ENCODE data around the gene ALDOB. TPM values are rescaled to one million over a fixed set of nuclear protein-coding genes. Genes with fewer than 3 reads are reported as not detected.

ALDOB gene
- total RNA-seq, 1 experiment from 2014 or later: not detected

DNA sequence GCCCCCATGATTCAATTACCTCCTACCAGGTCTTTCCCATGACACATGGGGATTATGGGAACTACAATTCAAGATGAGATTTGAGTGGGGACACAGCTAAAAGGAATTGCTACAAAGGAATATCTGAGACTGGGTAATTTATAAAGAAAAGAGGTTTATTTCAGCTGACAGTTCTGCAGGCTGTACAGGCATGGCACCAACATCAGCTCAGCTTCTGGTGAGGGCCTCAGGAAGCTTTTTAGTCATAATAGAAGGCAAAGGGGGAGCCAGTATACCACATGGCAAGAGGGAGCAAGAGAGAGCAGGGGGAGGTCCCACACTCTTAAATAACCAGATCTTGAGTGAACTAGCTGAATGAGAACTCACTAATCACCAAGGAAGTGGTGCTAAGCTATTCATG lies 11.2 kb upstream of the ALDOB start:
- no peaks in the 10 kb centered on the region for H3K27me3 ChIP-seq (ENCODE audit: control insufficient read depth, insufficient read depth, low read length)
- DNase-seq: no peak
- no peak overlapping the region for H3K4me3 ChIP-seq (ENCODE audit: insufficient read depth, low read depth, low read length)
- no peaks in the 10 kb centered on the region for H3K36me3 ChIP-seq (replicated peaks; ENCODE audit: control insufficient read depth, insufficient read depth, low read length)

DNA sequence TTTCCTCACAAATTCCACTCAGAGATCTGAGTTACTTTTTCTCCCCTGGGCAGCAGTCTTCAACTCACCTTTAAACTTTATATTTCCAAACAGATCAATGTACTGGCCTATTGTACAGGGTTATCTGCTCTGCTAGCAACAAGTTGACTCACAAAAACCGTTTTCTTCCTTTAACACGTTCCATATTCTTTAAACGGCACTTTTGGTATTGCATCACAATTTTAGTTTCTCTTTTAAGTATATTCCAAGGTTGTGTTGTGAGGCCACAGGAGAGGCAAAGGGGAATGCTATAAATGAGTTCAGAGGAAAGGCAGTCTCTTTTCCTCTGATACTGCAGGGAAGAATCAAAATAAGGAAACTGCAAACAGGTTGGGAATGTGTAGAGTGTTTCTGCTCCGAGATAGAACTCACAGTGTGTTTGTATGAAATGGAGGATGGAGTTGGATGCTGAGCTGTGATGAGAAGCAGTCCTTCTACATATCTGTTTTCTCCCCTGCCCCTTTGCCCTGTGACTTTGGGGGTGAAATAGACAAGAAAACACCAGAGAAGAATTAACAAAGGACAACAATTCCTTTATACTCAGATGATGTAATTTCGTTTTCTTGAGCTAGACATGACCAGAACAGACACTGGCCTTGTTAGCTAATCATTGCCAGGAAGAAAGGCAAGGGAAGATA lies 9.9 kb upstream of the ALDOB start:
- no peak for DNase-seq
- Histone ChIP-seq H3K27me3 (ENCODE audit: control insufficient read depth, insufficient read depth, low read length) (no peaks in the 10 kb centered on the region), H3K36me3 (replicated peaks; ENCODE audit: control insufficient read depth, insufficient read depth, low read length) (no peaks in the 10 kb centered on the region), H3K4me3 (ENCODE audit: insufficient read depth, low read depth, low read length) (no peak overlapping the region)

DNA sequence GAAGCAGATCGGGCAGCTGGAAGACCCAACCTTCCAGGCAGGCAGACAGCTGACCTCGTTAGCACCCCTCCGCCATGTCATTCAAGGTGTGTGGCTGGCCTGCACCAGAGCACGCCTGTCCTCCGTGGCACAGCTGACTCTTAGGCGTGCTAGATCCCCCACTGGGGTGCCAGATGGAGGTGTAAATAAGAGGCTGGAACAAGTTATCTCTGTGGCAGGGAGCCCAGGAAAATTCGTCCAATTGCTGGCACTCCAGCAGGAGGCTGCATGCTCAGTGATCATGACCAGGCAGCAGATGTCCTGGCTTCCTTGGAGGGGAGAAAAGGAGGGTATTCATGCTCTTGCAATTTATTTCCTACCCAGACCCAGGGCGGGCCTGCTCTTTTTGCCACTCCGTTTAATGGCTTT lies 7.8 kb upstream of the ALDOB start:
- no peaks in the 10 kb centered on the region for H3K27me3 ChIP-seq (ENCODE audit: control insufficient read depth, insufficient read depth, low read length)
- peak; percentile 9 for DNase-seq
- no peaks in the 10 kb centered on the region for H3K36me3 ChIP-seq (replicated peaks; ENCODE audit: control insufficient read depth, insufficient read depth, low read length)
- H3K4me3 ChIP-seq (ENCODE audit: insufficient read depth, low read depth, low read length): no peak overlapping the region

DNA sequence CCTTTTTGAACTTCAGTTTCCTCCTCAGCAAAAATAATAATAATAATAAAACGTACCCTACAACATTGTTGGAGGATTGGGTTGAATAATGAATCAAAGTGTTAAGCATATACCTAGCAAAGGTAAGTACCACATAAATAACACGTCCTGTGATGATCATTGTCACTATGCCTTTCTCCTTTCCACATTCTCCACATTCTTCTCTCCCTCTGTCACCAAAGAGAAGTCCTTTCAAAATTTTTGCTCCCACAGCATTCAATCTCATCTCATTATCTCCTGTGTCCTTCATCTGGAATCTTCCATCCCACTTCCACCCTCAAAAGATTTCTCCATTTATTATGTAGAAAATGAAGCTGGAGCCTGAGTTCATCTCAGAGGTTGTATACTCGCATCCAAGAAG lies 7.2 kb upstream of the ALDOB start:
- no peak for DNase-seq
- no peak overlapping the region for H3K4me3 ChIP-seq (ENCODE audit: insufficient read depth, low read depth, low read length)
- no peaks in the 10 kb centered on the region for H3K36me3 ChIP-seq (replicated peaks; ENCODE audit: control insufficient read depth, insufficient read depth, low read length)
- no peaks in the 10 kb centered on the region for H3K27me3 ChIP-seq (ENCODE audit: control insufficient read depth, insufficient read depth, low read length)

DNA sequence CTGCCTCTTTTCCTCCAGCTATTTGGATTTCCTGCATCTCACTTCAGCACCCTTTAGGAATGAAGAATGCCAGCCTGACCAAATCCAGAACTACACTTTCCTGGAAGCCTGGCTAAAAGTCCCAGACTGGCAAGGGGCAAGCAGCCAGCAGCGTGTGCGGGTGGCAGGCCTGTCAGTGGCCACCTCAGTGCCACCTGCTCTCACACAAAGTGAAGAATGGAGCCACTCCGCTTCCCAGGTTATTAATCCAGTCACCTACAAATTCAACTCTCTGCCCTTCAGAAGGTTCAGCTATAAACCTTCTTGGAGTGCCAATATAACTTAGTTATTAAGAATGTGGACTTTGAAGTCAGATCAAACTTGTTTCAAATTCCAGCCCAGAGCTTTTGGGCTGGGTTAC lies 6.7 kb upstream of the ALDOB start:
- DNase-seq: no peak
- no peaks in the 10 kb centered on the region for H3K27me3 ChIP-seq (ENCODE audit: control insufficient read depth, insufficient read depth, low read length)
- H3K4me3 ChIP-seq (ENCODE audit: insufficient read depth, low read depth, low read length): no peak overlapping the region
- no peaks in the 10 kb centered on the region for H3K36me3 ChIP-seq (replicated peaks; ENCODE audit: control insufficient read depth, insufficient read depth, low read length)

DNA sequence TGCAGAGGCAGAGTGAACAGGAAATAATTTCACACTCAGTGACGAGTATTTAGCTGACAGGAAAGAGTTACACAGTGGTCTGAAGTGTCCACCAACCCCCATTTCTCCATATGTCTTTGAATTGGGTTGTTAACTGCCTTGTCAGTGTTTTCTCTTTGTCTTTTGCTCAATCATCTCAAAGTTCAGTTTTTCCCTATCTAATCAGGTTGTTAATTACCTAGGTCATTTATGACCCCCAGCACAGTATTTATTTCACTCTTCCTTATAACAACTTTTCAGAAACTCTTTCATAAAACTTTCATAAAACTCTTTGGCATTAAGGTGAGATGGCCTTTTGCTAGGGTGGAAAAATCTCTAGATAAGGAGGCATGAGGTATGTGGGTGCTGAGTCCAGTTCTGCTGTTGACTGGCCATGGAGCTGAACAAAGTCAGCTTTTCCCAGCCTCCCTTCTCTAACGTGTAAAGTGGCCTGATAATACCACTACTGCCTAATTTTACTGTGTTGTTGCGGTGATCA lies 5.2 kb upstream of the ALDOB start:
- no peaks in the 10 kb centered on the region for H3K27me3 ChIP-seq (ENCODE audit: control insufficient read depth, insufficient read depth, low read length)
- H3K36me3 ChIP-seq (replicated peaks; ENCODE audit: control insufficient read depth, insufficient read depth, low read length): no peaks in the 10 kb centered on the region
- no peak for DNase-seq
- H3K4me3 ChIP-seq (ENCODE audit: insufficient read depth, low read depth, low read length): no peak overlapping the region

DNA sequence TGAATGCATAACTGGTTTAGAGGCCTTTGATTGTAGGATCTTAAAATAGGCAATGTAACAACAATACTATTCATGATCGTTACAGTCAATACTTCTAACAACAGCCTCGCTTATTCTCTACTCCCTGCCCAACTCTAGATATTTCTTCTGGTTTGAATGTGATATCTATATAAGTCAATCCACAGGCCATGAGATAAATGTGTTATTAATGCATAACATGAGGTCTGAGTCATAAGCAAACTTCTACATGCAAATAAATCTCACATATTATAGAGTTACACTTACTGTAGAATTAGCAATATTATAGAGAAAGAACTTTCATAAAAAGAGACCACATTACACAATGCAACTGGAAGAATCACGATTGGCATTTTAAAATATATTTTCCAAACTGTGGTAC lies 2.9 kb upstream of the ALDOB start:
- DNase-seq: no peak
- H3K27me3 ChIP-seq (ENCODE audit: control insufficient read depth, insufficient read depth, low read length): no peaks in the 10 kb centered on the region
- no peaks in the 10 kb centered on the region for H3K36me3 ChIP-seq (replicated peaks; ENCODE audit: control insufficient read depth, insufficient read depth, low read length)
- no peak overlapping the region for H3K4me3 ChIP-seq (ENCODE audit: insufficient read depth, low read depth, low read length)

DNA sequence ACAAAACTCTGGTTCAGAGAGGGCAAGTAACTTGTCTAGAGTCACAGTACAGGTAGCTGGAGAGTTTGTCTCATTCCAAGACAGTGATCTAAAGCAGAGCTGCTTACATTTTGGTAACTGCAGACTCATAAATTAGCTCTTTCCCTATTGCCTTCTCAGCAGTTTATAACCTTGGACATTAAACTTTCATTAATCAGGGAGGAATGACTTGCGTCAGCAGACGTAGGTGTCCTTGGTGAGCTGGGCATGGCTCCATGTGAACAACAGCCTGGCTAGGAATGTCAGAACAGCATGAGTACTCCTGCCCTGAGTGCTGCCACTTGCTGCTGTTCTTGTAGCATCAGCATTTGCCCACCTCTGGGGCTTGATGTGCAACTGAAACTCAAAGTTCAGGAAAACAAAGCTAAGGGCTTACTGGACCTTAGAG lies 2.2 kb upstream of the ALDOB start:
- H3K27me3 ChIP-seq (ENCODE audit: control insufficient read depth, insufficient read depth, low read length): no peaks in the 10 kb centered on the region

DNA sequence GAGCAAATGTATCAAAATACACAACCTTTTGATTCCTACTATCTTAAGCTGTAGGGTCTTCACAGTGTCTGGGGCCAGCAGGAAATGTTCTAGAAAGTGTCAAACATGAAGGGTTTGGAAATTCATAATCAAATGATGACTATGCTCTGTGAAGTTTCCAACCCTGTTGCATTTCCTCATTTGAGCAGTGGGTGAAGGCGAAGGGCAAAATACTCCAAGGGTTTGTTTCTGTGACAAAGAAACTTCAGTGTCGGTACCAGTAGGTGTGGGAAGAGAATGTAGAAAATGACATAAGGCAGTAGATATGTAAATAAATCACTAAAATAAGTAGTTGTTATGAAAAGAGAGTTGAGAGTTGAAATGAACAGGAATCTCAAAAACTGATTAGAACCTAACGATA lies 576 bp downstream of the ALDOB start:
- Histone ChIP-seq H3K4me3 (ENCODE audit: insufficient read depth, low read depth, low read length) (no peak overlapping the region), H3K27me3 (ENCODE audit: control insufficient read depth, insufficient read depth, low read length) (no peaks in the 10 kb centered on the region), H3K36me3 (replicated peaks; ENCODE audit: control insufficient read depth, insufficient read depth, low read length) (no peaks in the 10 kb centered on the region)
- no peak for DNase-seq

More for the DNA sequence above, 2.2 kb upstream of the ALDOB start:
- H3K4me3 ChIP-seq (ENCODE audit: insufficient read depth, low read depth, low read length): no peak overlapping the region
- H3K36me3 ChIP-seq (replicated peaks; ENCODE audit: control insufficient read depth, insufficient read depth, low read length): no peaks in the 10 kb centered on the region
- no peak for DNase-seq

DNA sequence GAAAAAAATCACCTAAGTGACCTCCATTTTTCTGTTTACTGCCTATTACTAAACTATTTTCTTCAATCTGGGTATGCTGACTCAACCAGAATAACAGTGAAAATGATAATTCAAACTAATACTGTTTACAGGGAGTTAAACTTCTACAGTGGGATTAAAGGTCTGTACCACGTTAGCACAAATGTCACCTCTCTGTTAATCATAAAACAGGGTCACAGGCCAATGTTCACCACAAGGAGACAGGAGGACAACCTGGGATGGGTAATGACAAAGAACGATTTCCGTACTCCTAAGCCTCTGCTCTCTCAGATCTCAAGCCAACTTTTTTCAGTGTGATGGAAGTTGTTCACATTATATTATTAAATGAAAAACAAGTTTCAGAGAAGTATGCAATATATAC lies 2.3 kb downstream of the ALDOB start:
- no peak for DNase-seq
- Histone ChIP-seq H3K4me3 (ENCODE audit: insufficient read depth, low read depth, low read length) (no peak overlapping the region), H3K27me3 (ENCODE audit: control insufficient read depth, insufficient read depth, low read length) (no peaks in the 10 kb centered on the region), H3K36me3 (replicated peaks; ENCODE audit: control insufficient read depth, insufficient read depth, low read length) (no peaks in the 10 kb centered on the region)

DNA sequence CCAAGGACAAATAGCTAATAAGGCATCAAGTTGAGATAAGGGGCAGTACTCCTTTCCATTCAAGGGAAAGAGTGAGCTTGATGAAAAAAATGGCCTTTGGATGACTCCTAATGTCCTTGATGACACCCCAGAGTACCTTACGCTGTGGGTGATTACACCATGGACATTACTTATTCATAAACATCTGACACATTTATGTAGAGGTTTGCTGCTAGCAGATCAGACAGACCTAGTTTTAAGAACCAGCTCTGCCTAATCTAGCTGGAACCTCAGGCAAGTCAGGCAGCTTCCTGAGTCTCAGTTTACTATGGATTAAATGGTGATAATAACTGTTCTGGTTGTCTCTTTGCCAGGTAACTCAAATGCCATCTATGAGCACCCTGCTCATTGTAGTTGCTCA lies 2.8 kb downstream of the ALDOB start:
- no peaks in the 10 kb centered on the region for H3K36me3 ChIP-seq (replicated peaks; ENCODE audit: control insufficient read depth, insufficient read depth, low read length)
- H3K27me3 ChIP-seq (ENCODE audit: control insufficient read depth, insufficient read depth, low read length): no peaks in the 10 kb centered on the region
- H3K4me3 ChIP-seq (ENCODE audit: insufficient read depth, low read depth, low read length): no peak overlapping the region
- DNase-seq: no peak

DNA sequence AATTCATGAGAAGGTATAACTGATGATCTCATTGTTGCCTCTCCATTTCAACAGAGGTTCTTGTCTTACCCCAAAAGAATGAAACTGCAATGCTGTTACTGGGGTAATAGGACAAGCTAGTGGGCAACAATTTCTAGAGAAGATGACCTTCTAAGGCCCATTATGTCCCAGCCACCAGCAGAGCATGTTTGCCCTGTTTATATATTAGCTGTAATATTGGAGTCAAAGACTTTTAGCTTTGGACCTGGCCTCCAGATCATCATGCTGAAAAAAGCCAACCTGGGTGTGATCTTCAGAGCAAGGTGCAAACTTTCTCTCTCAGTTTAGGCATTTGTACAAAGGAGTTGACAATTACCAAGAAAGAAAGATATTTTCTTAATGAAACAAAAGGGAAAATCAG lies 3.4 kb downstream of the ALDOB start:
- Histone ChIP-seq H3K27me3 (ENCODE audit: control insufficient read depth, insufficient read depth, low read length) (no peaks in the 10 kb centered on the region), H3K36me3 (replicated peaks; ENCODE audit: control insufficient read depth, insufficient read depth, low read length) (no peaks in the 10 kb centered on the region), H3K4me3 (ENCODE audit: insufficient read depth, low read depth, low read length) (no peak overlapping the region)
- DNase-seq: no peak

DNA sequence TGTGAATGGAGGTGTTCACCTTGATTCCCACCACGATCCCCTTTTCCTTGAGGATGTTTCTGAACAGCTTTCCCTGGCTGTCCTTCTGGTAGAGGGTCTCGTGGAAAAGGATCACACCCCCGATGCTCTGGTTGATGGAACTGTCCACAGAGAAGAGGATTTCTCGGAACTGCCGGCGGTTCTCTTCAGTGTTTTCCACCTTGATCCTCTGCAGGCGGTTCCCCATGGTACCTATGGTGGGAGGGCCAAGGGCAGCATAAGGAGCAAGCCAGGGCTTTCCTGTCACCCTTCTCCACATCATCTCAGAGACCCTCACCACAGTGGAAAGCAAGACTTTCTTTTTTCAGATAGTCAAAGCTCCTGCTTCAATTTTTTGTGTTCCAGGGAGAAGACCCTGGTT lies 5.8 kb downstream of the ALDOB start:
- no peaks in the 10 kb centered on the region for H3K36me3 ChIP-seq (replicated peaks; ENCODE audit: control insufficient read depth, insufficient read depth, low read length)

DNA sequence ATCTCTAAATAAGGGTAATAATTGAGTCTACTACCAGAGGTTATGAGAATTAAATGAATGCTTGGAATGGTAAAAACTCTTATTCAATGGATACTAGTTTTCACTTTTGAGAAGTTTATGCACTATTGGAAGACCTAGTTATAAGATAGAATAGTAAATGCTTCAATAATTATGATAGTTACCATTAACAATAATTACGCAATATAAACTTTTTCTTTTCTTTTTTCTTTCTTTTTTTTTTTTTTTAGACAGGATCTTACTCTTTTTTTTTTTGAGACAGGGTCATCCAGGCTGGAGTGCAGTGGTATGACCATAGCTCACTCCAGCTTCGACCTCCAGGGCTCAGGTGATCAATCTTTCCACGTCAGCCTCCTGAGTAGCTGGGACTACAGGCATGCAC lies 6.7 kb downstream of the ALDOB start:
- H3K27me3 ChIP-seq (ENCODE audit: control insufficient read depth, insufficient read depth, low read length): no peaks in the 10 kb centered on the region
- H3K4me3 ChIP-seq (ENCODE audit: insufficient read depth, low read depth, low read length): no peak overlapping the region
- no peaks in the 10 kb centered on the region for H3K36me3 ChIP-seq (replicated peaks; ENCODE audit: control insufficient read depth, insufficient read depth, low read length)
- no peak for DNase-seq

More for the DNA sequence above, 5.8 kb downstream of the ALDOB start:
- DNase-seq: no peak
- no peak overlapping the region for H3K4me3 ChIP-seq (ENCODE audit: insufficient read depth, low read depth, low read length)
- no peaks in the 10 kb centered on the region for H3K27me3 ChIP-seq (ENCODE audit: control insufficient read depth, insufficient read depth, low read length)

DNA sequence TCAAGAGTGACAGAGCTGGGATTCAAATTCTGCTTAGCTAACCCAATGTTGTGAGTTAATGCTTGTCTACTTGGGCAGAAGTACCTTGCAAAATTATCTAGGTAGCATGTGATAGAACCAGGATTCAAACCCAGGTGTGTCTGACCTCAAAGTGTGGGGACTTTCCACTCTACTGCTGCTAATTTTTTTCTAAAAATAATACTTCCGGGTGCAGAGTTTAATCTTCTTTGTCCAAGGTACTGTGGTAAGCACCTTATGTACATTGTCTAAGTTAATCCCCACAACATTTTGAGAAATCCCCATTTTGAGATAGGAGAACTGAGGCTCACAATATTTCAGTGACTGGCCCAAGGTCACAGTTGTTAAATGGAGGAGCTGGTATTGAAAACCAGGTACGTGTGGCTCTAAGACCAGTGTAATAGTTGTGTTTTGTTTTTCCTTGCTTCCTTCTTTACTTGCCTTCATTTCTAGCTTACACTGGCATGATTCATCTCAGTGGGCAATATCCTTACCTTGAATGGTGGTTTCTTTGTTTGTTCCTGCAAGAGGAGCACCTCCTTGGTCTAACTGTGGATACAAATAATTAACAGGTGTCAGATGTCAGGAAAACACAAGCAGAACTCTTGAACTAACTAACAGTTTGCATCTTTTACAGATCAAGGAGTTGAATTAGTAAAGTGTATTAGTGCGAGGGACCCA lies 7.5 kb downstream of the ALDOB start:
- no peak overlapping the region for H3K4me3 ChIP-seq (ENCODE audit: insufficient read depth, low read depth, low read length)
- no peaks in the 10 kb centered on the region for H3K27me3 ChIP-seq (ENCODE audit: control insufficient read depth, insufficient read depth, low read length)
- DNase-seq: no peak
- no peaks in the 10 kb centered on the region for H3K36me3 ChIP-seq (replicated peaks; ENCODE audit: control insufficient read depth, insufficient read depth, low read length)
